Right lobe of liver (tissue), 6 donors: ENCODE data around the gene TLE3. TPM values are rescaled to one million over a fixed set of nuclear protein-coding genes. Genes with fewer than 3 reads are reported as not detected.

Source experiments
- ATAC-seq, 4 donors: fragments of 200-7000 bp; cut with Tn5 transposase; one replicate each; pipeline ENCODE4 v1.9.1; 2020; ENCODE audit warnings: mild to moderate bottlenecking in 4 of 4, moderate library complexity in 4 of 4
- DNase-seq, 3 donors: peaks; one replicate each; pipeline ENCODE4 v3.0.0-alpha.2; 2020
- H3K27ac ChIP-seq, 3 donors: fragments of 200-600 bp; one replicate each; pipeline ENCODE4 v1.8.0; 2022
- H3K27me3 ChIP-seq, 2 donors: fragments of 200-600 bp; one replicate each; pipeline ENCODE4 v1.8.0; 2022
- H3K36me3 ChIP-seq, 4 donors: fragments of 200-600 bp; sonication (generic) in 1 of 4; one replicate each; pipeline versions ENCODE4 v1.5.1 to v1.8.0; 2017 to 2022; ENCODE audit warnings: control low read depth in 1 of 4
- H3K4me1 ChIP-seq, 4 donors: fragments of 200-600 bp; sonication (generic) in 1 of 4; one replicate each; pipeline versions ENCODE4 v1.5.1 to v1.8.0; 2017 to 2022; ENCODE audit warnings: control low read depth in 1 of 4
- H3K4me3 ChIP-seq, 3 donors: fragments of 200-600 bp; one replicate each; pipeline ENCODE4 v1.8.0; 2022
- H3K9me3 ChIP-seq, 4 donors: fragments of 200-600 bp; sonication (generic) in 1 of 4; one replicate each; pipeline versions ENCODE4 v1.5.1 to v1.8.0; 2017 to 2022; ENCODE audit warnings: control low read depth in 1 of 4
- POLR2A ChIP-seq: fragments of 450-650 bp; IDR thresholded peaks from one replicate; pipeline ENCODE4 v1.6.1; 2017; ENCODE audit warnings: antibody characterized with exemption, mild to moderate bottlenecking
- WGBS: methylation state at CpG from one replicate; pipeline ENCODE4 v1.1.6; 2018; ENCODE audit warnings: low coverage, low lambda C conversion rate; ENCODE audit not compliant: insufficient coverage; ENCODE audit errors: missing lambda C conversion rate; 5-methylcytosine and 5-hydroxymethylcytosine counted together
- intact Hi-C, 2 donors: fragments of 100-400 bp; cut with DNase I; formaldehyde crosslinking; loops; one replicate each; pipeline versions ENCODE4 v1.11.2 to v1.14.1; 2022
- total RNA-seq, 6 experiments: library from RNA; depleted of rRNA in 2 of 6; stranded (reverse); fragments of >200 nt in 2 of 6; fragmentation: NEBNext Ultra II Directional in 3 of 6; extraction: Animal tissue kit (Norgen Biotek cat#: 25700) in 3 of 6; gene quantifications; one replicate each; pipeline versions ENCODE4 v1.1.0 to v1.2.4, GENCODE V29; 2016 to 2023
- TF ChIP-seq, protein P1 (sequence below), 4 donors: fragments of 200-600 bp in 3 of 4; fragments of 450-650 bp in 1 of 4; IDR thresholded peaks; one replicate each; pipeline versions ENCODE4 v1.5.1 to v1.8.0; 2016 to 2022; ENCODE audit warnings: antibody characterized with exemption in 4 of 4, mild to moderate bottlenecking in 2 of 4
- donor health status: DM: no; HTN: yes; CAD: no.
- donor health status: DM: no; HTN: no; CAD: no.
- donor health status: DM: no; HTN: no; CAD: no.
- donor health status: DM: no; HTN: yes; CAD: no.
- donor health status: DM: no; HTN: yes; CAD: no.

The TLE3 gene
- total RNA-seq, 6 experiments from 2014 or later = 8.9 to 38.2 (median 21.2) TPM

DNA sequence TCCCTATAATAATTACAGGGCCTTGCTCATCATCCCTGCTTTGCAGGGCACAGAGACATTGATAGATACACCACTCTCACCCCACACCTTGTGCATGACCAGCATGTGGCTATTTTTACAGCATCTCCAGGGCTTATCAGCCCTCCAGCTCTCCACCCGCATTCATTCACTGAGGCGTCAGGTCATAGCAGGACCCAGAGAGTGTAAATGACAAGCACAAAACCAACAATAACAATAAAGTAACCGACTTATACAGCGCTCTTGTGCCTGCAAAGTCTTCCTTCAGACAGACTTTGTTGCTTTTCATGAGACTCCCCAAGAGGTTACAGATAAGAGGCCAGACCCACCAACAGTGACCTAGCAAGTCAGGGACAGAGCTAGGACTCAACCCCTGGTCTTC lies 80.7 kb downstream of the TLE3 start:
- 87% methylated on average over 4 of the region's 4 CpGs for WGBS
- no peak for TF ChIP-seq POLR2A
- TF ChIP-seq, protein P1, sequence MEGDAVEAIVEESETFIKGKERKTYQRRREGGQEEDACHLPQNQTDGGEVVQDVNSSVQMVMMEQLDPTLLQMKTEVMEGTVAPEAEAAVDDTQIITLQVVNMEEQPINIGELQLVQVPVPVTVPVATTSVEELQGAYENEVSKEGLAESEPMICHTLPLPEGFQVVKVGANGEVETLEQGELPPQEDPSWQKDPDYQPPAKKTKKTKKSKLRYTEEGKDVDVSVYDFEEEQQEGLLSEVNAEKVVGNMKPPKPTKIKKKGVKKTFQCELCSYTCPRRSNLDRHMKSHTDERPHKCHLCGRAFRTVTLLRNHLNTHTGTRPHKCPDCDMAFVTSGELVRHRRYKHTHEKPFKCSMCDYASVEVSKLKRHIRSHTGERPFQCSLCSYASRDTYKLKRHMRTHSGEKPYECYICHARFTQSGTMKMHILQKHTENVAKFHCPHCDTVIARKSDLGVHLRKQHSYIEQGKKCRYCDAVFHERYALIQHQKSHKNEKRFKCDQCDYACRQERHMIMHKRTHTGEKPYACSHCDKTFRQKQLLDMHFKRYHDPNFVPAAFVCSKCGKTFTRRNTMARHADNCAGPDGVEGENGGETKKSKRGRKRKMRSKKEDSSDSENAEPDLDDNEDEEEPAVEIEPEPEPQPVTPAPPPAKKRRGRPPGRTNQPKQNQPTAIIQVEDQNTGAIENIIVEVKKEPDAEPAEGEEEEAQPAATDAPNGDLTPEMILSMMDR (IDR thresholded peaks at IDR 0.05) = no peak
- intact Hi-C loops = no loop called here
- H3K9me3 ChIP-seq = no peaks in the 10 kb centered on the region
- no peaks in the 10 kb centered on the region for H3K36me3 ChIP-seq
- no peak for DNase-seq
- no peaks in the 10 kb centered on the region for H3K27me3 ChIP-seq
- H3K4me1 ChIP-seq = no peaks in the 10 kb centered on the region
- no peak for ATAC-seq
- no peak overlapping the region for H3K27ac ChIP-seq
- no peak overlapping the region for H3K4me3 ChIP-seq

GRCh38 chr15:70016511-70016994 lies 81.2 kb downstream of the TLE3 start:
- DNase-seq = no peak
- Histone ChIP-seq H3K27ac (no peak overlapping the region), H3K36me3 (no peaks in the 10 kb centered on the region), H3K27me3 (no peaks in the 10 kb centered on the region), H3K4me1 (no peaks in the 10 kb centered on the region), H3K4me3 (no peak overlapping the region), H3K9me3 (no peaks in the 10 kb centered on the region)
- intact Hi-C loops = no loop called here
- ATAC-seq = no peak
- TF ChIP-seq, protein P1 (IDR thresholded peaks at IDR 0.05) = no peak
- TF ChIP-seq POLR2A = no peak
- 72% methylated on average over 5 of the region's 6 CpGs for WGBS

DNA sequence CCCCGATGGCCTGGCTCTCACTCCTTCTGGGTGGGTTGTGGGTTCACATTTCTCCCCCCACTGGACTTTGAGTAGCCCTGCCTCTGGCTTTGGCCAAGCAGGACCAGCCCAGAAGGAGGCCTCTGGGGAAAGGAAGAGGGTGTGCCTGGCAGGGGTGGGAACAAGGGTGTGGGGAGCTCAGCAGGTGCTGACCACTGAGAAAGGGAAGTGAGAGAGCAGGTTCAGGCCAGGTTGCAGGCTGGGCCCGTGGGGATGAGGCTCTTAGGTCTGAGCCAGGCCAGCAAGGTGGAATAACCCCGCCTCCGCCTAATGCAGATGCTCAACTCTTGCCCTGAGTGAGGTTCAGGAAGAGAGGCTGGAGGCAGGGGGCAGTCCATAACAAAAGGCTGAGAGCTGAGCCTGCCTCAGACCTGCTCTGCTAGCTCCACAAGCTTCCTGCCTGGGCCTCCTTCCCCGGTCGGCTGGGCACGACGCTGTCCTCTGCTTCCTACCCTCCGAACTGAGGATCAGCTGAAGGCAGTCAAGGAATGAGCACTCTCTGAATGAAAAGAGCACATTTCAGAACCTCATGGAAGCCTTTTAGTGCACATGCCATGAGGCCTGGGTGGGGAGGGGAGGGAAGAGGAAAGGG lies 82.7 kb downstream of the TLE3 start:
- 50% methylated on average over 6 of the region's 9 CpGs for WGBS
- ATAC-seq (peak; percentile 12 to 27 (median 18)), DNase-seq (no peak)
- no peaks in the 10 kb centered on the region for H3K4me1 ChIP-seq
- TF ChIP-seq, protein P1 (IDR thresholded peaks at IDR 0.05) = no peak
- no peak for TF ChIP-seq POLR2A
- H3K27me3 ChIP-seq = no peaks in the 10 kb centered on the region
- H3K9me3 ChIP-seq = no peaks in the 10 kb centered on the region
- intact Hi-C loops = no loop called here
- H3K4me3 ChIP-seq = no peak overlapping the region
- no peak overlapping the region for H3K27ac ChIP-seq
- no peaks in the 10 kb centered on the region for H3K36me3 ChIP-seq

GRCh38 chr15:70014331-70014730 lies 83.4 kb downstream of the TLE3 start:
- H3K36me3 ChIP-seq = no peaks in the 10 kb centered on the region
- DNase-seq = no peak
- TF ChIP-seq, protein P1 (IDR thresholded peaks at IDR 0.05) = no peak
- no peak for TF ChIP-seq POLR2A

More at GRCh38 chr15:70014331-70014730, 83.4 kb downstream of the TLE3 start:
- Histone ChIP-seq H3K4me1 (no peaks in the 10 kb centered on the region), H3K9me3 (no peaks in the 10 kb centered on the region), H3K4me3 (no peak overlapping the region), H3K27ac (no peak overlapping the region), H3K27me3 (no peaks in the 10 kb centered on the region)
- ATAC-seq = no peak
- intact Hi-C loops = no loop called here
- WGBS = 74% methylated on average over 3 of the region's 6 CpGs
